HG03139 (cell line): ENCODE results near the gene ZNF829.
A peak's percentile ranks its signal among the peaks of the same experiment; 100 is the strongest.

ENCODE experiments used
- ATAC-seq: cut with Tn5 transposase; IDR thresholded peaks from one replicate; pipeline ENCODE4 v1.9.1; 2021; ENCODE audit not compliant: unreplicated experiment

Gene ZNF829

DNA sequence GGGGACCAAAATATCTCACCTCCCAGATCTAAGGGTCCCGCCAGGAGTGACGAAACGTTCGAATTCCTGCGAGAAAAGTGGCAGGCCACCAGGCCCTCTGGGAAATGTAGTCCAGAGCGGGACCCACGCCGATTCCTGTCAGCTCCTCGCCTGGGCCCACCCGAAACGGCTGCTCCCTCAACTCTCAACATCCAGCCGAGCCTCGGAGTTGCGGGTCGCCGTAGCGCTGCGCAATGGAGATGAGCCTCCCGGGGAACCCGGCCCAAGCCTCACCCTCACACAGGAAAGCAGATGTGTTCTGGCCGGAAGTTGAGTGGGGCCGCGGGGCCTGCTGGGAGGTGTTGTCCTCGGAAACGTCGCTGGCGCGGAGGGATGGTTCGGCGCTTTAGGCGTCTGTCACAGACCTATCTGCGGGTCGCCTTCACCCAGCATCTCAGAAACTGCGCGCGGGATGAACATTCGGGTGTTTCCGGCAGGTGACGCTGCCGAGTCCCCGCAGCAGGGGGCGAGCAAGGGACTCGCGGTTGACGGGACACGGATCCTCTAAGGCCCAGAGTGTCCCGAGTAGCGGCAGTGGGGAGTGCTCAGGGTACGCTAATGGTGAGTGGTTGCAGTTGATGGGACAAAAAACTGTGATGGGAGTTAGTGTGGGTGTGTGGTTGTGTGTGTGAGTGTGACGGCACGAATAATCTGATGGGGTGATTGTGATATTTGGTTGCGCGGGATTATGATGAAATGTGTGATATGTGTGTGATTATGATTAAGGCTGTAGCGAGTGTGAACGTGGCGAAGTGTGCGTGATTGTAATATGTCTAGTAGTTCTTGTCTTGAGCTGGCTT lies at the start of gene ZNF829, which contains the start of gene ZNF568:
TSS of gene ZNF829 (minus strand) at position 300 of the 839 bp plus-strand sequence. CDS start 1,124 bp downstream, outside the sequence.
TSS of gene ZNF568 (plus strand) at position 341 of the 839 bp plus-strand sequence. CDS start 6,439 bp downstream, outside the sequence.
- ATAC-seq: peak; percentile 84

GRCh38 chr19:36963280-36963679 lies 47.2 kb upstream of the ZNF829 start:
- no peak for ATAC-seq

DNA sequence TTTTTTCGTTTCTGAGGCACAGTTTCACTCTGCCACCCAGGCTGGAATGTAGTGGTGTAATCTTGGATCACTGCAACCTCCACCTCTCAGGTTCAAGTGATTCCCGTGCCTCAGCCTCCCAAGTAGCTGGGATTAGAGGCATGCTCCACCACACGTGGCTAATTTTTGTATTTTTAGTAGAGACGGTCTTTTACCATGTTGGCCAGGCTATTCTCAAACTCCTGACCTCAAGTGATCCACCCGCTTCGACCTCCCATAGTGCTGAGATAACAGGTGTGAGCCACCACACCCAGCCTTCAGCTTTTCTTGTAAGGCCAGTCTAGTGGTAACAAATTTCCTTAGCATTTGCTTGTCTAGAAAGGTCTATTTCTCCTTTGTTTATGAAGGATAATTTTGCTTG lies 46.3 kb upstream of the ZNF829 start:
- no peak for ATAC-seq

GRCh38 chr19:36950335-36951119 lies 34.4 kb upstream of the ZNF829 start:
- ATAC-seq: no peak

GRCh38 chr19:36939153-36939552 lies 23.1 kb upstream of the ZNF829 start:
- ATAC-seq: no peak

DNA sequence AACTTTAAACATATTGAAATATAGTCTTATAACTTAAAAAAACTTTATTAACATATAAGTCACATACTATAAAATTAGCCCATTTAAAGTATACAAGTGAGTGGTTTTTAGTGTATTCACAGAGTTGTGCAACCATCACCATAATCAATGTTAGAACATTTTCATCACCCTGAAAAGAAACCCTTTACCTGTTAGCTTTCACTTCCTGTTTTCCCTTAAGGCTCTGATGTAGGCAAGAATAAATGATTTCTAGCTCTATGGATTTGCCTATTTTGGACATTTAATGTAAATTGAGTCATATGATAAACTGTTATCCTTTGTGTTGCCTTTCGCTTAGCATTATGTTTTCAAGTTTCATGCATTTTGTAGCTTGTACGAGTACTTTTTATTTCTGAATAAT lies 15.6 kb upstream of the ZNF829 start:
- no peak for ATAC-seq

DNA sequence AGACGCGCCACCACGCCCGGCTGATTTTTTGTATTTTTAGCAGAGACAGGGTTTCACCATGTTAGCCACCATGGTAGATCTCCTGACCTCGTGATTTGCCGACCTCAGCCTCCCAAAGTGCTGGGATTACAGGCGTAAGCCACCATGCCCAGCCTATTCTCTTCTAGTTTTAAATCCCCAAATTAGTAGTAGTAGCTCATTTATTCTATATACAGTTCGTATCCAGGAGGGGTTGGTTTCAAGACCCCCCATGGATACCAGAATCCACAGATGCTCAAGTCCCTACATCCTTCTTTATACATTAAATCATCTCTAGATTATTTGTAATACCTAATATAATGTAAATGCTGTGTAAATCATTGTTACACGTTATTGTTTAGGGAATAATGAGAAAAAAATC lies 2.0 kb upstream of the ZNF829 start:
- no peak for ATAC-seq

GRCh38 chr19:36916991-36917390 lies 900 bp upstream of the ZNF829 start:
- ATAC-seq: no peak

- ATAC-seq: no peak
Measured at GRCh38 chr19:36898422-36898821, 17.7 kb downstream of the ZNF829 start.

- ATAC-seq: no peak
Measured at GRCh38 chr19:36894849-36895383, 21.2 kb downstream of the ZNF829 start.

- ATAC-seq: no peak
Measured at GRCh38 chr19:36891768-36892357, 24.2 kb downstream of the ZNF829 start.

- ATAC-seq: no peak
Measured at GRCh38 chr19:36876993-36877938, 38.8 kb downstream of the ZNF829 start.

- ATAC-seq: no peak
Measured at GRCh38 chr19:36851898-36852297, 64.2 kb downstream of the ZNF829 start.

DNA sequence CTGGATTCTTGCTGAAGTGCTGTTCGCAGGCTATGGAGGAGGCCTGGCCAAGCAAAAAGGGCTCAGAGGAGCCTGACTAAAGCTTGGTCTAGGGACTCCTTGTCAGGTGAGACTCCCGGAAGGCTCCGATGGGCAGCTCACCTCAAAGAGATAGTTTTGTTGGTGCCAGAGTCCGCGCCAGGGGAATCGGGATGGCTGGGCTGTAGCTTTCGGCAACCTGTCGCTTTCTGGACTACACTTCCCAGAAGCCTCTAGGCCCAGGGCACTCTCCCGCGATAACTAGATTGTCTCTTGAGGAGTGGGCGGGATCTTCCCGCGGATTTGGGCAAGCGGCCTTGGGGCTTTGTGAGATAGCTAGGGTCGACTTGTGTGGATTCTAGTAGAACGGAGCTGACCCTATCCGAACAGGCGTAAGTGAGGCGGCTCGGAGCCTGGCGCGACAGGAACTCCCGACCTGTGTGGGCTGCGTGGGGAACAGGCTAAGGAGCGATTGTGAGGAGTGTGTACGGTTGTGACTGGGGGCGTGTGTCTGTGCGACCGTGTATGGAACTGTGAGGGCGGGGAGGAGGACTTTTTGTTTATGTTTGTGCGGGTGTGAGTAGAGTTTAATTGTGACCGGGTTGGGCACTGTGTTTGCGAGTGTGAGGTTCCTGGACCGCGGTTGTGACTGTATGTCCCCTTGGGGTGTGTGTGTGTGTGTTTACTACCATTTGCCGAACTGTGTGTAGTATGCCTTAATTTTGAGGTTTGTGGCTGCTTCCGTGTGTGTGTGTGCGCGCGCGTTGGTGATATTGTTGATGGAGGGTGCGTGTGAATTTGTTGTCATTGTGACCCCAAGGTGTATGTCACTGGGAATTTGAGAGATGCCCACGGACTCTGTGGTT lies 65.3 kb downstream of the ZNF829 start, which contains the start of gene ZNF345:
TSS of gene ZNF345 (plus strand) at position 318 of the 884 bp plus-strand sequence. CDS start 25,955 bp downstream, outside the sequence.
- ATAC-seq: peak; percentile 70

DNA sequence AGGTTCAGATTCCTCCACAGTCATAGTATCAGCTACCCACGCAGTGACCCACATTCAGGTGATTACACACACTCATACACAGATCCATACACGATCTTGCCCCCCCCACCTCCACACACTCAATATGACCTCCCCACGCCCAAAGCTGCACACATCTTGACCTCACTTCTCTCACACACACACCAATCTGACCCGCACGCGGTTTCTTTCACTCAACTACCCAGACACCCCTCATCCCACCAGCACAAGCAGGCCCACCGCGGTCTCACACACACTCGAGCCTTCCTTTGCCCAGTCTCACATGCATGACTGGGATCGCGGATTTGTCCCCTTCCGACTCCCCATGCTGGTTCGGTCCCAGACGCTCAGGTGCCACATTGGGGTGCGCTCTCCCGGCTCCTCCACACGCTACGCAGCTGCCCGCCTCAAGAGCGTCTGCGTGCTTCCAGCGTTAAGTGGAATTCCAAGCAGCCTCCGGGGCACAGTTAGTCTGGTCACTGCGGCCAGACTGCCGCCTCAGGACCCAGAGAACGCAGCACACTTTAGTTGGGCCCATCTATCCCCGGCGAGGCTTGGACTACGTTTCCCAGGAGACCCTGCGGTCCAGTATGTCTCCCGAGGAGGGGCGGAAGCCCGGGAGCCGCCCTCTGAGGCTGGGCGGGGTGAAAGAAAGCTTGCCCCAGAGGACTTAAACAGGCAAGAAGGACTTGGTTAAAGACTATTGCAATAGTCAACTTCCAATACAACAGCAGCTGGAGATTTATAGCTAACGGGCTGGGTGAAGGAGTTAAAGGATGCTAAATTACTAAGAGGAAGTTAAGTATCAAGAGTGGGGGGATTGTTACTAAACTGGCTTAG lies 66.2 kb downstream of the ZNF829 start:
- peak; percentile 70 for ATAC-seq

DNA sequence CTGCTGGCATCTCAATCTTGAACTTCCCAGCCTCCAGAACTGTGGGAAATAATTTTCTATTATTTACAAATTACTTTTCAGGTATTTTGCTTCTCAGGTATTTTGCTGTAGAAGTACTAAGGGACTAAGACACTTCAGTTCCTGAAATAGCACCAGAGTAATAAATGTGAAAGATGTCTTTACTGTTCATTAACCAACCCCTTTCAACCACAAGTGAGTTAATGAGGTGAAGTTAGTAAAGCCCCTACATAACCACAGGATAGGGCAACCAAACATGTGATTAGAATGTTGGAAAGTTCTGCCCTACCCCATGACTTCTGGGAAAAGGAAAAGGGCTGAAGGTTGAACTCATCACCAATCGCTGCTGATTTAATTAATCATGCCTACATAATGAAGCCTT lies 68.1 kb downstream of the ZNF829 start:
- no peak for ATAC-seq

DNA sequence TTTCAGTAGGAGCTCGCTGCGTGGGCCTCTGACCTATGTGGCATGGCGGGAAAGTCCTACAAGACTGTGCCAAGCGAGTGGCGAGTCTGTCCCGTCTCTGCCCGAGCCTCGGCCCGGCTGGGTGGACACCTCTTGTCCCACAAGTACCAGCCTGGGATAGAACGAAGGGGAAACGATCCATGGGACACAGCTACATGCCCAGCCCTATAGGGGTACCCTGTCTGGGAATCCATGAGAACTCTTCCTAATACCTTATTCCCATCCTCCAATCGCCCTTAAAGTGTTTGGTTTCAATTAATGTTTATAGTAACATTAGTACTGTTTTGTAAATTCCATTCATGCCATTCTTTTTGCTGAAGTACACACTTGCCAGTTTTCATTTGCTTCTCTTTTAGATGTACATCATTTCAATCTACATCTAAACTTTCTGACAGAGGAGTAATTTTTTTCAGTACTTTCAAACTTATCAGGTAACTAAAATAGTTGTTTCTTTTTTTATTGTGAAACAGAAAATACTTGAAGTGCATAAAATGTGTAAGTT lies 77.2 kb downstream of the ZNF829 start:
- ATAC-seq: no peak
